Measurements from ENCODE around the gene SIDT1. TPM values are rescaled to one million over a fixed set of nuclear protein-coding genes. Genes with fewer than 3 reads are reported as not detected.

Gene SIDT1
- not detected in 2 replicates for total RNA-seq (2014; rRNA removed; shearing (Covaris generic))

- Histone ChIP-seq H3K36me3 (replicated peaks; ENCODE audit: control insufficient read depth, insufficient read depth, low read length) (no peaks in the 10 kb centered on the region), H3K27me3 (ENCODE audit: control insufficient read depth, insufficient read depth, low read length) (peaks cover 53% of the 10 kb centered on the region), H3K4me3 (ENCODE audit: insufficient read depth, low read depth, low read length) (peak within 1 kb of the TSS; percentile 42)
- peak; percentile 34 for DNase-seq
These were observed at the start of gene SIDT1 for GRCh38 chr3:113531826-113532697. Gene SIDT1 (plus strand): TSS chr3:113532555. CDS start chr3:113533022, 467 bp downstream.

DNA sequence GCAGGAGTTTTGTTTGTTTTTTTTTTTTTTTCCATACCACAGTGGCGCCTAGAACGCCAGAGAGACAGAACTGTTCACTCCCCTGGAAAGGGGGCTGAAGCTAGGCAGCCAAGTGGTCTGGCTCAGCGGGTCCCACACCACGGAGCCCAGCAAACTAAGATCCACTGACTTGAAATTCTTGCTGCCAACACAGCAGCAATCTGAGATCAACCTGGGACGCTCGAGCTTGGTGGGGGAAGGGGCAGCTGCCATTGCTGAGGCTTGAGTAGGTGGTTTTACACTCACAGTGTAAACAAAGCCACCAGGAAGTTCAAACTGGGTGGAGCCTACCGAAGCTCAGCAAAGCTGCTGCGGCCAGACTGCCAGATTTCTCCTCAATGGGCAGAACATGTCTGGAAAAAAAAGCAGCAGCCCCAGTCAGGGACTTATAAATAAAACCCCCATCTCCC lies 47.2 kb upstream of the SIDT1 start:
- Histone ChIP-seq H3K4me3 (ENCODE audit: insufficient read depth, low read depth, low read length) (no peak overlapping the region), H3K36me3 (replicated peaks; ENCODE audit: control insufficient read depth, insufficient read depth, low read length) (no peaks in the 10 kb centered on the region), H3K27me3 (ENCODE audit: control insufficient read depth, insufficient read depth, low read length) (no peaks in the 10 kb centered on the region)
- no peak for DNase-seq

DNA sequence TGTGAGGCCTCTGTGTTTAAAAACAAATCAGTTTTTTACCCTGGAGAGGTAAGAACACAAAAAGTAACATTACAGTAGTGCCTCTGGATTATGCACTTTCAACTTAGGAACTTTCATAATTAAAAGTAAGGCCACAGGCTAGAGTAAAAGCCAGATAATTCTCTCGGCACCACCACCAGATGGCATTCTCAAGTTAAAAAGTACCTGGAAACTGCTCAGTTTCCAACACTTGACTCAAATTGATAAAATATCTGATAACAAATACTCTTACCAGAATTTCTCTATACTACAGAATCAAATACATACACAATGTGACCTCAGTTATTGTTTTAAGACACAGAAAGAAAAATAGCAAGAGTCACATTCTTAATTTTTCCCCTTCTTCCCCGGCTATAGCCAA lies 37.3 kb upstream of the SIDT1 start:
- peak; percentile 11 for DNase-seq
- Histone ChIP-seq H3K4me3 (ENCODE audit: insufficient read depth, low read depth, low read length) (no peak overlapping the region), H3K27me3 (ENCODE audit: control insufficient read depth, insufficient read depth, low read length) (no peaks in the 10 kb centered on the region), H3K36me3 (replicated peaks; ENCODE audit: control insufficient read depth, insufficient read depth, low read length) (no peaks in the 10 kb centered on the region)

DNA sequence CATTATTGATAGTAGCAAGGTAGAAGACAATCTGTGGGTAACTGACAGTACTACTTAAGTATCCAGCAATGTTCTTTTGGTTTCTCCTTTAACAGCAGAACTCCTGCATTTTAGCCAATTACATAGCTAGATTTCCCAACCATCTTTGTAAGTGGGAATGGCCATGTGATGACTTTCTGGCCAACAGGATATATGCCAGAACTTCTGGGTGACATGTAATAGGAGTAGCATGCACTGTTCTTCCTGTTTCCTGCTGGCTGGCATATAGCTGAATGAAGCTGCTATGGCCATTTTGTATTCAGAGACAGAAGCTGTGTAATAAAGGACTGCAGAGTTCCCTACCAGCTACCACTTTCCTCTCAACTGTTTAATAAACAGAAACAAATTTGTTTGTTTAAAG lies 35.4 kb upstream of the SIDT1 start:
- H3K36me3 ChIP-seq (replicated peaks; ENCODE audit: control insufficient read depth, insufficient read depth, low read length): no peaks in the 10 kb centered on the region
- no peak overlapping the region for H3K4me3 ChIP-seq (ENCODE audit: insufficient read depth, low read depth, low read length)
- DNase-seq: no peak

DNA sequence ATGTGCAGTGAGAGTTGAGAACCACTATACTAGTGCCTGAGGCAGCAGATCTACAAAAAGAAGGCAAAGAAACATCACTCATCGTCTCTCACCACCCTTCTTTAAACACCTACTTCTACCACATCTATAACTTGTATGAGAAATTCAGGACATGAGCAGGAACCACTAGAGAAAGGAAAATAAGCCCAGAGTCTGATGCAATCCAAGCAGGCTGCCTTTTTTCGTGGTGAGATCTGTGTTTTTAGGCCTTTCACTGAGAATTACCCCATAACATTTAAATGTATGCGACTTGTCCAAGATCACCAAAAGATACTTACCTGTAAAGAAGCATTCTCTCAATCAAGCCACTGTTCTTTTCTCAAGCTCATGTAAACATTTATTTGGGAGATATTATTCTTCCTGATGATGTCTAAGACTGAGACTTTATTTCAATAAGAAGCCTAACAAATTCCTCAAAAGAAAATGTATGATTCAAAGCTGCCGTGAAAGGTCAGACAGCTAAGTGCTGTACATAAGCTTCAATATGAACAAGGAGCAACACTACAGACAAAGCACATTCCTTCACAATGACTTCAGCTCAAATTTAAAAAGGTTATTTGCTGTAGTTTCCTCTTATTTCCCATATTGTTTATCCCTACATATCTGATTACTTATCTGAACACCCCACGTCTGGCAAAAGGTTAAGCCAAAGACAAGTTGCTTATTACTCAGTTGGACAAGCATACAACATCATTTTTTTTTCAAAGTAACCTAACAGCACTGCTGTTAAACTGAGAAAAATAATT lies 33.9 kb upstream of the SIDT1 start:
- DNase-seq: no peak
- H3K36me3 ChIP-seq (replicated peaks; ENCODE audit: control insufficient read depth, insufficient read depth, low read length): no peaks in the 10 kb centered on the region
- no peak overlapping the region for H3K4me3 ChIP-seq (ENCODE audit: insufficient read depth, low read depth, low read length)
- no peaks in the 10 kb centered on the region for H3K27me3 ChIP-seq (ENCODE audit: control insufficient read depth, insufficient read depth, low read length)

More for the DNA sequence above, 35.4 kb upstream of the SIDT1 start:
- H3K27me3 ChIP-seq (ENCODE audit: control insufficient read depth, insufficient read depth, low read length): no peaks in the 10 kb centered on the region

- no peaks in the 10 kb centered on the region for H3K27me3 ChIP-seq (ENCODE audit: control insufficient read depth, insufficient read depth, low read length)
- DNase-seq: no peak
- H3K36me3 ChIP-seq (replicated peaks; ENCODE audit: control insufficient read depth, insufficient read depth, low read length): no peaks in the 10 kb centered on the region
- no peak overlapping the region for H3K4me3 ChIP-seq (ENCODE audit: insufficient read depth, low read depth, low read length)
These were observed 33.3 kb upstream of the SIDT1 start for GRCh38 chr3:113499081-113499480.

- no peak overlapping the region for H3K4me3 ChIP-seq (ENCODE audit: insufficient read depth, low read depth, low read length)
- H3K36me3 ChIP-seq (replicated peaks; ENCODE audit: control insufficient read depth, insufficient read depth, low read length): no peaks in the 10 kb centered on the region; the same call in 1 of the 2 replicates
- DNase-seq: no peak
These were observed 30.8 kb upstream of the SIDT1 start for GRCh38 chr3:113501597-113501996.

GRCh38 chr3:113505867-113506266 lies 26.5 kb upstream of the SIDT1 start:
- H3K4me3 ChIP-seq (ENCODE audit: insufficient read depth, low read depth, low read length): no peak overlapping the region
- H3K27me3 ChIP-seq (ENCODE audit: control insufficient read depth, insufficient read depth, low read length): no peaks in the 10 kb centered on the region
- no peaks in the 10 kb centered on the region; the same call in 1 of the 2 replicates for H3K36me3 ChIP-seq (replicated peaks; ENCODE audit: control insufficient read depth, insufficient read depth, low read length)
- no peak for DNase-seq

More at GRCh38 chr3:113501597-113501996, 30.8 kb upstream of the SIDT1 start:
- H3K27me3 ChIP-seq (ENCODE audit: control insufficient read depth, insufficient read depth, low read length): no peaks in the 10 kb centered on the region

GRCh38 chr3:113507501-113508067 lies 24.8 kb upstream of the SIDT1 start:
- H3K27me3 ChIP-seq (ENCODE audit: control insufficient read depth, insufficient read depth, low read length): no peaks in the 10 kb centered on the region
- H3K36me3 ChIP-seq (replicated peaks; ENCODE audit: control insufficient read depth, insufficient read depth, low read length): no peaks in the 10 kb centered on the region; the same call in 1 of the 2 replicates
- DNase-seq: no peak
- no peak overlapping the region for H3K4me3 ChIP-seq (ENCODE audit: insufficient read depth, low read depth, low read length)

- no peaks in the 10 kb centered on the region for H3K27me3 ChIP-seq (ENCODE audit: control insufficient read depth, insufficient read depth, low read length)
- no peaks in the 10 kb centered on the region; the same call in 1 of the 2 replicates for H3K36me3 ChIP-seq (replicated peaks; ENCODE audit: control insufficient read depth, insufficient read depth, low read length)
- no peak overlapping the region for H3K4me3 ChIP-seq (ENCODE audit: insufficient read depth, low read depth, low read length)
- no peak for DNase-seq
These were observed 23.4 kb upstream of the SIDT1 start for GRCh38 chr3:113508966-113509365.

DNA sequence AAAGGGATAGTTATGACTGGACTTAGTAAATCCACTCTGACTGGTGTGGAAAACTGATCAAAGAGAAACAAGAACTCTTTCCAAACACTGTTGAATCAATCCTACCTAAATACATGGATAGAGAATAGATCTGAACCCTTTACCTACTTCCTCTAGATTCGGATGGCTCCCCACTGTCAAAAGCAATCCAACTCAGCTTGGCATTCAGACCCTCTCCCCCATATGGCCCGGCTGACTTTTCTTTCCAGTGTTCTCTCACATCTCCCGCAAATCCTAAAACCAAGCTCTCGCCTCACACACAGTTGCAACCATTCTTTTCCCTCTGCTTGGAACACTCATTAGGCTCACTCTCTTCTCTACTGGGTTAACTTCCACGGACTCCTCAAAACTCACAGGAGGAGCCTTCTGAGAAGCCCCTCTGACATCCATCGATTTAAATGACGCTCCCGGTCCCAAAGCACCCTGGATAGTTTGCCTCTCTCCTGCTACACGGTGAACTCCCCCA lies 18.0 kb upstream of the SIDT1 start:
- peak; percentile 19 for DNase-seq
- H3K27me3 ChIP-seq (ENCODE audit: control insufficient read depth, insufficient read depth, low read length): no peaks in the 10 kb centered on the region; the same call in 1 of the 2 replicates
- H3K36me3 ChIP-seq (replicated peaks; ENCODE audit: control insufficient read depth, insufficient read depth, low read length): no peaks in the 10 kb centered on the region
- H3K4me3 ChIP-seq (ENCODE audit: insufficient read depth, low read depth, low read length): peak overlapping the region; percentile 81

DNA sequence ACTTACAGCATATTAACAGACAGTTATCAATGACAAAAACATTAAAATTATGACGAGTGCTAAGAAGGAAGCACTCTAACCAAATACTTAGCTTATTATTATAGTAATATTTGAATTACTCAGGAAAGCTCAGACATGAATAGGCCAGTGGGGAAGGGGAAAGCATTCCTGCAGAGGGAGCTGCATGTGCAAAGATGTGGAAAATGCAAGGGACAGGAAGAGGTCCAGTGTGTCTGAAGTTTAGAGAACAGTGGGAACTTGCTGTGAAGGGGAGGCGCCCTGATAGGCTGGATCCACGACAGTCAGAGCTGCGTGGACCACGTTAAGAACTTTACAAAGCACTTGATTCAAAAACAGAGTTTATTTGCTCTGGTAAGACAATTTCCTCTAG lies 16.2 kb upstream of the SIDT1 start:
- H3K27me3 ChIP-seq (ENCODE audit: control insufficient read depth, insufficient read depth, low read length): no peaks in the 10 kb centered on the region; the same call in 1 of the 2 replicates
- no peak for DNase-seq
- H3K4me3 ChIP-seq (ENCODE audit: insufficient read depth, low read depth, low read length): no peak overlapping the region
- no peaks in the 10 kb centered on the region for H3K36me3 ChIP-seq (replicated peaks; ENCODE audit: control insufficient read depth, insufficient read depth, low read length)

GRCh38 chr3:113521981-113522380 lies 10.4 kb upstream of the SIDT1 start:
- no peaks in the 10 kb centered on the region for H3K36me3 ChIP-seq (replicated peaks; ENCODE audit: control insufficient read depth, insufficient read depth, low read length)
- no peak for DNase-seq
- H3K4me3 ChIP-seq (ENCODE audit: insufficient read depth, low read depth, low read length): no peak overlapping the region
- H3K27me3 ChIP-seq (ENCODE audit: control insufficient read depth, insufficient read depth, low read length): no peaks in the 10 kb centered on the region; the same call in 1 of the 2 replicates

DNA sequence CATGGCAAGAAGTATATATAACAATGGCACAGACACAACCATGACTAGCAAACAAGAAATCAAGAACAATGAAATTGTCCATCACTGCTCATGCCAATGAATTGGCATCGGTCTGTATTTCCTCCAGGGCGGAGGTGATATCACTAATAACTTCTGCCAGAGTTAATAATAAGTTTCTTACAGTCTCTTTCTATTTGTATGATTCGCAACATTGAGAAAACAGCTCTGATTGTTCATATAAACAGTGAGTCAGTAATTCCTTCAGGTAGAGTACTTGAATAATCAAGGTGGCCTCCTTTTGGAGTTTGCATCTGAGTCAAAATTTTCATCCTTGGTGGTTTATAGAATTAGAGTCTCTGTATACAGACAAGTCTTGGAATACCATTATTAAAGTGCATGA lies 9.1 kb upstream of the SIDT1 start:
- no peaks in the 10 kb centered on the region; the same call in 1 of the 2 replicates for H3K27me3 ChIP-seq (ENCODE audit: control insufficient read depth, insufficient read depth, low read length)

More for the DNA sequence above, 9.1 kb upstream of the SIDT1 start:
- no peak for DNase-seq
- H3K4me3 ChIP-seq (ENCODE audit: insufficient read depth, low read depth, low read length): no peak overlapping the region
- no peaks in the 10 kb centered on the region for H3K36me3 ChIP-seq (replicated peaks; ENCODE audit: control insufficient read depth, insufficient read depth, low read length)
